ENCODE measurements around the gene PPDPF.

Gene PPDPF

GRCh38 chr20:63539092-63539430 is 18.5 kb downstream of the PPDPF start:
- no peak for DNase-seq

GRCh38 chr20:63539441-63540370 is 19.1 kb downstream of the PPDPF start:
- DNase-seq = no peak

- no peak for DNase-seq
Observed at GRCh38 chr20:63540417-63541186, 20.0 kb downstream of the PPDPF start.

- no peak for DNase-seq
Observed at GRCh38 chr20:63541371-63541770, 20.8 kb downstream of the PPDPF start.

DNA sequence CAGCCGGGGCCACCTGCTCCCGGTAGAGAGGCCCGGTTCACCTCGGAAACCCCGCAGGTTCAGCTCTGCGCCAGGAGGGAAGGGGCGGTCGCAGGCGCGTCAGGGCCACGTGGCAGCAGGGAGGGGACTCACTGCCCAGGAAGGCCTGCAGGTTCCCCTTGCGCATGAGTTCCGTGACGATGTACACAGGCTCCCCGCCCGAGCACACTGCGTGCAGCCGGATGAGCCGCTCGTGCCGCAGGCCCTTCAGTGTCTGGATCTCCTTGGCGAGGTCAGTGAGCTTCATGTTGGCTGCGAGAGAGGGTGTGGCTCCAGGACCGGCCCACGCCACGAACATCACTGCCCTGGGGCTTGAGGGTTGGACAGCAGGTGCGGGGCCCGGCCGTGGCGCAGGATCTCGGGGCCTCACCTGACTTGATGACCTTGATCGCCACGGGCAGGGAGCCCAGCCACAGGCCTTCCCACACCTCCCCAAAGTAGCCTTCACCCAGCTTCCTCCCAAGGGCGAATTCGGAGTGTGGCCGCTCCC is 21.5 kb downstream of the PPDPF start:
- DNase-seq = no peak

- no peak for DNase-seq
Observed at GRCh38 chr20:63542696-63543095, 22.1 kb downstream of the PPDPF start.

- DNase-seq = no peak
Observed at GRCh38 chr20:63543131-63543530, 22.6 kb downstream of the PPDPF start.

DNA sequence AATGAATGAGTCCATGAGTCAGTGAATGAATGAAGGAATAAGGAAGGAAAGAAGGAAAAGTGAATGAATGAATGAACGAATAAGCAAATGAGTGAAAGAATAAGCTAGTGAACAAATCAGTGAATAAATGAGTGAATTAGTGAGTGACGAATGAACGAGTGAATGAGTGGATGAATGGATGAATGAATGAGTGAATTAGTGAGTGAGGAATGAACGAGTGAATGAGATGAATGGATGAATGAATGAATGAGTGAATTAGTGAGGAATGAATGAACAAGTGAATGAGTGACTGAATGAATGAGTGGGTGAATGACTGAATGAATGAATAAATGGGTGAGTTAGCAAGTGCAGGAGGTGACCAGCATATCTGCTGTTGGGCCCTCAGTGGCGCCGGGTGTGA is 23.2 kb downstream of the PPDPF start:
- DNase-seq = no peak

DNA sequence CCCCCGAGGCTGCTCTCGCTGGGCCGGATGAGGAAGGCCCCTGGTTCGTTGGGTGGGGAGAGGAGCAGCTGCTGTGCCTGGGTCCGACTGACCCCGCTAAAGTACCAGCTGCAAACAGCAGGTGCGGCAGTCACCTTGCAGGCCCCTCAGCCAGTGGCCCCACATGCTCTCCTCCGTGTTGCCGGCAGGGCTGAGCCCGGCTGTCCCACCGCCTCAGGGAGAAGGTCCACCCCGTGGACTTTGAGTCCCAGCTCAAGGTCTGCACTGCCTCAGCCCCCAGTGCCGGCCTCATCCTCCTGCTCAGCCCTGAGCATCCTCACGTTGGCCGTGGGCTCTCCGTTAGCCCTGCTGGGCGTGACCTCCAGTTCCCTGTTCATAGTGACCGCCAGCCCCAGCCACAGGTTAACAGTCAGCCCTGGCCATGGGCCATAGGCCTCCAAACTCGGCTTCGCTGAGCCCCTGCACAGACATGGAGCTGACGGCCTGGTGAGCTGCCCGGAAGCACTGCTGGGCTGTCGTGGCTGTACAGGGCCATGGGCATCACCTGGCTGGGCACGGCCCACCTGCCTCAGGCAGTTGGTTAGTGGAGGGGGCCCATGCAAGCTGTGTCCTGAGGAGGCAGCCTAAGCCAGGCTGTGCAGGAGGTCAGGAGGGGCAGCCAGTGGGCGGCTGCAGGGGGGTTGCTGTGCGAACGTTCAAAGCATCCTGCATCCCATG is 23.8 kb downstream of the PPDPF start:
- no peak for DNase-seq

DNA sequence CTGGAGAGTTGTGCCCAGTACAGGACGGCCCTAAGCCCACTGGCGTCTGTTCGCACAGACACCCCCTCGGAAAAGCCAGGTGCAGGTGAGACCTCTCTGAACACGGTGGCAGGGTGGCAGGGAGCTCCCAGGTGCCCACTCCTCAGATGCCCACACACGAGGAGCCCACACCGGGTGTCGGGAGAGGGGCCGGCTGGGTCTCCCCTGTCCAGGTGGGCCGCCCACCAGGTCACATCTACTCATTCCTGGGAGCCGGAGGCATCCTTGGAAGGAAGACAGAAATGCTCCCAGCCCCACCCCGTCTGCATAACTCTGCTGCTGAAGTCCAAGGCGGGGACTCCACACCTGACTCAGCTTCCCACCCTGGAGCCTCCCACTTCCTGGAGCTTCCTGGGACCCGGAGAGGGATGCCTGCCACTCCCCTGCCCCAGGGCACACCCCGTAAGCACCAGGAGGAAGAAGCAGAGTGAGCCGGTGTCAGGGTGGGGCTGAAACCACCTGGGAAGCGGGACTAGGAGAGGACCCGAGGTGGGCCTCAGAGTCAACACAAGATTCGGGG is 24.5 kb downstream of the PPDPF start:
- DNase-seq = no peak

GRCh38 chr20:63545814-63546213 is 25.2 kb downstream of the PPDPF start:
- no peak for DNase-seq

- DNase-seq = no peak
Observed at GRCh38 chr20:63546256-63546955, 25.8 kb downstream of the PPDPF start.

- no peak for DNase-seq
Observed at GRCh38 chr20:63546956-63547724, 26.6 kb downstream of the PPDPF start.

- DNase-seq = no peak
Observed at GRCh38 chr20:63547725-63548480, 27.3 kb downstream of the PPDPF start, which contains the start of gene SRMS. SRMS (minus strand) TSS chr20:63547749; CDS start chr20:63547463, 286 bp downstream.

DNA sequence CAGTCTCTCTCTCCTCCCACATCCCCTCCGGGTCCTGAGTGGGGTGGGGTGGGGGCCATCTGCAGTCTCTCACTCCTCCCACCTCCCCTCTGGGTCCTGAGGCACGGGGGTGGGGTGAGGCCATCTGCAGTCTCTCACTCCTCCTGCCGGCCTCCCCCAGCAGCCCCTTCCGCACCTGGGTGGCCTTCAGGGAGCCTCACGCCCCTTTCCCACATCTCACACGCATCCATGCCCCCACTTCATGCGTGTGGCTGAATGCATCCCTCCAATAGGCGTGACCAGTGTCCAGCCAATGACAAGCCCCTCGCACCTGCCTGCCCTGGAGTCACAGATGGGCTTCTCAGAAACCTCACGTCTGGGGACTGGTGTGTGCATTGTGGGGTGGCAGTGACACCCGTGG is 28.0 kb downstream of the PPDPF start:
- DNase-seq = no peak

DNA sequence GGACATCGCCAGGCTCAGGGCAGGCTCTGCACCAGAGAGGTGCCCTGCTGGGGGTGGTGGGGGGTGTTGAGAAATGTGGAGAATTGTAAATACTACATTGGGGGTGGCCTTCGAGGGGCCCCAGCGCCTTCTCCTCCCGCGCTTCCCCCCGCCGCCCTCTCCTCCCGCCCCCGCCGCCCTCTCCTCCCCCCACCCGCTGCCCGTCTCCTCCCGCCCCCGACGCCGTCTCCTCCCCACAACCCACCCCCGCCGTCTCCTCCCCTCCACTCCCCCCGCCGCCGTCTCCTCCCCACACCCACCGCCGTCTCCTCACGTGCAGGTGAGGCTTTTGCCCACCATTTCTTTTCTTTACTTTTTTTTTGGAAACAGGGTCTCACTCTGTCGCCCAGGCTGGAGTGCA is 28.5 kb downstream of the PPDPF start:
- no peak for DNase-seq

GRCh38 chr20:63549679-63550282 is 29.2 kb downstream of the PPDPF start:
- DNase-seq = no peak

DNA sequence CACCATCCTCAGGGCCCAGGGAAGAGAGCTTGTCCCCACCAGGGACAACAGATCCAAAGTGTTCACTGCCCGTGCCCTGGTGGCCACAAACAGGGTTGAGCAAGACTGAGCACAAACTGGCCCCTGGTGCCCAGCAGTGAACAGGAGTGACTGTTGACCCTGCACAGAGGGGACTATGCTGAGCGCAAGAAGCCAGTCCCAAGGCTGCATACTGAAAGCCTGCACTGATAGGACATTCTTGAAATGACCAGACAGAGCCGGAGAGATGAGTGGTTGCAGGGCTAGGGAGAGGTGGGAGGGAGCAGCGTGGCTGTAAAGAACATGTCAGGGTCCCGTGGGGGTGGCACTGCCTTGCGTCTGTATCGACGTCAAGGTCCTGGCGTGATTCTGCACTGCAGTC is 30.5 kb downstream of the PPDPF start:
- no peak for DNase-seq

DNA sequence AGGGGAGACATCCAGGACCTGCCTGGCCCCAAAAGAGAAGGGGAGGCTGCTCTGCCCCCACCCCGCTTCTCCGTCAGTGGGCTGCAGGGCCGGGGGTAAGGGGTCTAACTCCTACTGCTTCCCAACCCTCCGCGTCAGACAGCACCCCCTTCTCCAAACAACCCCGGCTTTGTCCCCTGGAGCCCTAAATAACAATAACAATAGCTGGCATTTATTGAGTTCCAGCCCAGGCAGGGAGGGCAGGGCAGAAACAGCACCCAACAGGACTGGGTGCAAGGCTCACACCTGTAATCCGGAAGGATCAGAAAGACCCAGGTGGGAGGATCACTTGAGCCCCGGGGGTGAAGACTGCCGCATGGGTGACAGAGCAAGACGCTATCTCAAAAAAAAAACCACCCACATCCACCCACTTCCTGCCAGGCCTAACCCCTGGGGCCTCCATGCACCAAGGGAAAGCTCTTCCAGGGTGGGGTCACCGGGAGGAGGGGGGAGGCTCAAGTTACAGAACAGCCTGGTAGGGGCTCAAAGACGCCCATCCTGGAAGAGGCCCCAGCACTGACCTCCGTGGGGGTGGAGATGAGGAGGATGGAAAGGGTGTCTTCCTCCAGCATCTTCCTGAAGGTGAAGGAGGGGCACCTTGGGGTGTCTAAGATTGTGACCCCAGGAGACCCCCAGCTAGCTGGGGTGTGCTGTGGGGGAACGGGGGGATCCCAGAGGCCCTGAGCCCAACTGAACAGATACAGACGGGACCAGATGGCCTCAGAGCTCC is 32.1 kb downstream of the PPDPF start:
- DNase-seq = no peak

Data from NCI-H2107 (cell line).